ENCODE results near the gene CALR3.
"Not testable (repeated sequence)": the region's sequence is repeated elsewhere in the genome, so short reads cannot be mapped to it uniquely, and the experiment has no call there.

Gene CALR3

GRCh38 chr19:16524991-16525734 is 29.2 kb upstream of the CALR3 start:
- no peak for DNase-seq

GRCh38 chr19:16522559-16523377 is 26.8 kb upstream of the CALR3 start:
- DNase-seq, result no peak

GRCh38 chr19:16521715-16522289 is 25.8 kb upstream of the CALR3 start:
- no peak for DNase-seq

- no peak for DNase-seq
Measured at GRCh38 chr19:16520986-16521624, 25.1 kb upstream of the CALR3 start.

- DNase-seq, result no peak
Measured at GRCh38 chr19:16520074-16520973, 24.4 kb upstream of the CALR3 start.

GRCh38 chr19:16519230-16519687 is 23.3 kb upstream of the CALR3 start:
- no peak for DNase-seq

GRCh38 chr19:16518483-16519229 is 22.7 kb upstream of the CALR3 start:
- no peak for DNase-seq

GRCh38 chr19:16518061-16518460 is 22.1 kb upstream of the CALR3 start:
- DNase-seq, result no peak

GRCh38 chr19:16516923-16517610 is 21.1 kb upstream of the CALR3 start:
- DNase-seq, result no peak

- no peak for DNase-seq
Measured at GRCh38 chr19:16516381-16516780, 20.4 kb upstream of the CALR3 start.

- no peak for DNase-seq
Measured at GRCh38 chr19:16514383-16515019, 18.5 kb upstream of the CALR3 start.

GRCh38 chr19:16512611-16513010 is 16.6 kb upstream of the CALR3 start:
- DNase-seq, result not testable (repeated sequence)

GRCh38 chr19:16509141-16510061 is 13.4 kb upstream of the CALR3 start:
- no peak for DNase-seq

- no peak for DNase-seq
Measured at GRCh38 chr19:16508546-16508945, 12.6 kb upstream of the CALR3 start.

GRCh38 chr19:16506961-16507360 is 11.0 kb upstream of the CALR3 start:
- no peak for DNase-seq

- DNase-seq, result not testable (repeated sequence)
Measured at GRCh38 chr19:16506161-16506560, 10.2 kb upstream of the CALR3 start.

- no peak for DNase-seq
Measured at GRCh38 chr19:16504271-16504670, 8.3 kb upstream of the CALR3 start.

- no peak for DNase-seq
Measured at GRCh38 chr19:16497837-16498236, 1.9 kb upstream of the CALR3 start.

GRCh38 chr19:16497042-16497441 is 1.1 kb upstream of the CALR3 start:
- DNase-seq, result no peak

Measured in fibroblast of skin of back (primary cell).